Epidermal melanocyte (primary cell): ENCODE data around the gene RGS12.

Experiments
- DNase-seq: peaks from one replicate; pipeline ENCODE4 v3.0.0; 2011; ENCODE audit warnings: low spot score; ENCODE audit not compliant: insufficient read length

Gene RGS12

GRCh38 chr4:3252831-3253641 is 39.8 kb upstream of the RGS12 start:
- no peak for DNase-seq

DNA sequence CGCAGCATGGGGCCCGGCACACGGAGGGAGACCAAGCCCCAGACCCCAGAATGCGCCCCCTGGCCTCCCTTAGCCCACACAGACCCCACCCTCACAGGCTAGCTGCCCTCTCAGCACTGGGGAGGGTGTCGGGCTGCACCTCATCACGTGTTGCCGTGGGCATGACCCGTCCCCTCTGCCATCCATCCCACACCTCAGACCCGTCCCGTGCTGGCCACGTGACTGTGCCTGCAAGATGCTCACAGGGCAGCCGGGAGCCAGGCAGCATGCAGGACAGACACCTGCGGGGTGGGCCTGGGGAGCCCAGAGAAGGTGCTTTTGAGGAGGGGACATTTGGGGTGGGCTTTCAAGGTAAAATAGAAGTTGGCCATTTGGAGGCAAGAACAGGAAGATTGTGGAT is 39.0 kb upstream of the RGS12 start:
- DNase-seq, result no peak

- no peak for DNase-seq
These were observed 38.3 kb upstream of the RGS12 start for GRCh38 chr4:3254302-3255131.

DNA sequence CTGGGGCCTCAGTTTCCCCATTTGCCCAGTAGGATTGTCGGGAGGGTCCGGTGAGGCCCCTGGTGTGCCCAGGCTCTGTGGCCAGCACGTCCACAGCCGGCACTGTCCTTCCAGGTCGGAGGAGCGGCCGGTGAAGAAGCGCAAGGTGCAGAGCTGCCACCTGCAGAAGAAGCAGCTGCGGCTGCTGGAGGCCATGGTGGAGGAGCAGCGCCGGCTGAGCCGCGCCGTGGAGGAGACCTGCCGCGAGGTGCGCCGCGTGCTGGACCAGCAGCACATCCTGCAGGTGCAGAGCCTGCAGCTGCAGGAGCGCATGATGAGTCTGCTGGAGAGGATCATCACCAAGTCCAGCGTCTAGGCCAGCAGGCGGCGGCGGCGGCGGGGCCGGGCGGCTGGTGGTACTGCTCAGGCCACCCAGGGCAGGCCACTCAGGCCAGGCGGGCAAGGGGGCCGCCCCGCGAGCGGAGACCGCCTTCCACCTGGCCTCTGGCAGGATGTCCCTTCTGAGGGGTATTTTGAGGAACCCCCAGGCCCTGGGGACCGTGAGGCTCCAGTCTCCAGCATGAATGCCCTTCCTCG is 37.1 kb upstream of the RGS12 start:
- DNase-seq, result no peak

DNA sequence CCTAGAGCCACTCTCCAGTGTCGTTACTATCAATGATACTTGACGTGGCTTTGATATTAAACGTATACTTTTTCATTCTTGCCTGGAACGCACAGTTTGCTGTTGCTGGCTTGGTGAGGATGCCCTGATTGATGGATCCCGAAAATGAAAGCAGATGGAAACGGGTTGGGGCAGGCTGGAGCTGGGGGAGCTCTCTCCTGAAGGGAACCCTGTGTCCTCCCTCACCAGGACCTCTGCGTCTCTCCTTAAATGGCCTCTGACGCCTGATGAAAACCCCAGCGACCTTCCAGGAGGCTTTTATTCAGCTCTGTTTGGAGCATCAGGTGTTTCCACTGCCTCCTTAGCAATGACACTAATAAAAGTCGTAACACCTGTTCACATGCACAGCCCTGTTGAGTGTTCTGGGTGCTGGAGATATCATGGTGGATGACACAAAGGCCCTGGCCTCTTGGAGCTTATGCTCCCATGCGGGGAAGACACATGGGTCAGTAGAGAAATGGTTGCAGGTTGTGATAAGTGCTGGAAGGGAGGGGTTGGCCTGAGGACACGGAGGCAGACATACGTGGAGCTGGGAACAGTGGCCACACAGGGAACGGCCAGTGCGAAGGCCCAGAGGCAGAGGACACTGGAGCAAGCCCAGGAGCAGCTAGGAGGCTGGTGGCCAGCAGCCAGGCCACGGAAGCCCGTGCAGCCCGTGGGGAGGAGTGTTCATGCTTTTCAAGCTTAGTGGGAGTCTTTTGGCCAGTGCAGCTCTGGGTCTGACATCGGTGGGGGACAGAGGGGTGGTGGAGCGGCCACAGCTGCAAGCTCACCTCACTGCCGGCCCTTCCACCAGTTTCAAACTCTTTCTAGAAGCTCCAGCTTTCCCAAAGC is 36.4 kb upstream of the RGS12 start:
- no peak for DNase-seq

DNA sequence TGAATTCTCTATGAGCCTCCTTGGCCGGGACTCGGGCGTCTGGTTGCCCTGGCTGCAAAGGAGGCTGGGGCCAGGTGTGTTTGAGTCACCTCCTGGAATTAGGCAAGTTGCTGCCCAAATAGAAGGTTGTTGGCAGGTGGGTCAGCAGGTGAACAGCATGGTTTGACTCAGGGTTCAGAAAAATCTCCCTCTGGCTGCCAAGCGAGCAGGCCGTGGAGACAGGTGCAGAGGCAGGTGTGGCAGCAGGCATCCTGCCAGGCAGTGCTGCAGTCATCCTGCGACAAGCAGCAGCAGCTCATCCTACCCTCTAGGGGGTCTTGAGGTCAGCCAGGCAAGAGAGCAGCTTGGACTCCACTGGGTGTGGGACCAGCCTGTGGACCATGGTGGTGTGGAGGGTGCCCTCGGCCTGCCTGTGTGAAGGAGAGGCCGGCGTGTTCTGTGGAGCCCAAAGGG is 35.7 kb upstream of the RGS12 start:
- no peak for DNase-seq

DNA sequence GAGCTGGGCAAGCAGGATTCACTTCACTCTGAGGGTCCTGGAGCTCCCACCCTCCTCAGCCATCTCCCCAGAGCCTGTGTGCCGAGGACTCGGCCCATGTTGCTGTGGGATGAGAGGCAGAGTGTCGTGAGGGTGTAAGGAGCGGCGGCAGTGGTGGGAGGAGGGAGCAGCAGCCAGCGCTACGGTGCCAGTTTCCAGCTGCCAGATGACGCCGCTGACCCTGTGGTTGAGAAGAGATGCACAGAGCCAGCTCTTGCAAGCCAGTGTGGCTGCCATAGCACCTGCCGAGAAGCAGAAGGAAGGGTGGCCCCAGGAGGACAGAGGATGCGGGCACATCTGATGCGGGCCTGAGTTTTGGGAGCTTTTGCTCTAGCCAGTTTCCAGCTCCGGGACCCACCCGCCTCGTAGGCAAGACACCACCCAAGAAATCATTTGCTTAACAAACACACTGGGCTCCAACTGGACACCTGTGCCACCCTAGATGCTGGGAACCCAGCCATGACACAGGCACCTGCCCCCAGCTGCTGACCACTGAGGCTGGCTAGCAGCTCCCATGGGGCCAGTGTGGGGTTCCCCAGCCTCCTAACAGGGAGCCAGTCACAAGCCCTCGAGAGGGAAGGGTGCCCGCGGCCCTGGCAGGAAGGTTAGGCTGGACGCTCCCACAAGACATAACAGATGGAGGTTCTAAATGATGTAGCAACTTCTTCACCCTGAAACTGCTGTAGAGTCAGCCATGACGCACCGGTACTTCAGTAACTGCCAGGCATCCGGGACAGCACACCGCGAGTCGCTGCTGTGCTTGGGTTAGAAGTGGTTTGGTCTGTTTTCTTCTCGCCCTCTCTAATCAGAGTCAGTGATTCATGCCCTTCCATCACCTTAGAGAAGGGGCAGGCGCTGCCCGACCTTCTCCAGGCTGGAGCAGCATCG is 35.0 kb upstream of the RGS12 start:
- DNase-seq, result no peak

DNA sequence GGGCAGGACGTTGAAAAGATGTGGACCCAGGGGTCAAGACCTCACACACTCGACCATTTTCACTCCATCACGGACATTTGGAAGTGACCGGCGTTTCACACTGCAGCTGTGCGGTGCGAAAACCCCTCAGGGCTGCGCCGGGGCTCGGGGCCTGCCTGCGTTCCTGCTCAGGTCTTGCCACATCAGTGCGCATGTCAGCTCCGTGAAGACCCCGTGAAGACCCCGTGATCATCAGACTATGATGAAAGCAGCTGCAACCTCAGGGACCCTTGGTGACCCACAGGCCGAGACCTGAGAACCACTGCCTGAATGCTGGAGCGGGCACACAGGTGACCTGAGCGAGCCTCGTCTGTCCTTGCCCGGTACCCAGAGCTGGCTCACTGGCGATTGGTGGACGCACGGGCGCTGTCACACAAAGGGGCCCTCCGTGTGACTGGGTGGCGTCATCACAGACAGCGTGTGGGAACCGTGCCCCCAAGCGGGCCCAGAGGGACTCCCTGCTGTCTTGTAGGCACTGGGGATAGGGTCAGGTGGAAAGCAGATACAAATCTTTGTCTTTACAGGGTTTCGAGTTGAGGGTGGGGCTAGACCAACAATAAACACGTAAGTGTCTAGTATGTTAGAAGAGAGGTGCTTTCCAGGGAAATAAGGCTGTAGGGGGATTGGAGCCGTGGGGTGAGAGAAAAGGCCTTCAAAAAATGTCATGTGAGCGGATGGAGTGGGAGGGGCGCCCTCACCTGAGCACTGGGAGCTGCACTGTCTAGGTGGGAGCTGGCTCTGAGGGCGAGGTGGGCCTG is 31.2 kb upstream of the RGS12 start:
- no peak for DNase-seq

GRCh38 chr4:3262208-3263052 is 30.4 kb upstream of the RGS12 start:
- DNase-seq, result no peak

- DNase-seq, result no peak
These were observed 29.6 kb upstream of the RGS12 start for GRCh38 chr4:3263053-3263875.

DNA sequence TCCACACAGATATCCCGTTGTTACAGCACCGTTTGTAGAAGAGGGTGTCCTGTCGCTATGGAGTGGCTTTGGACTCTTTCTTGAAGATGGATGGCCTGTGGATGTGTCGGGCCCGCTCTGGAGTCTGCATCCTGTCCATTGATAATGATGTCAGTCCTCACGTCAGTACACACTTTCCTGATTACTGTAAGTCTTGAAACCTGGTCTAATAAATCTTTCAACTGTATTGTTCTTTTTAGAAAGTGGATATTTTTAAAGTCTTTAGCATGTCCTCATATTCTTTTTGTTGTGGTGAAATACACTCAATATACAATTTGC is 29.0 kb upstream of the RGS12 start:
- DNase-seq, result no peak

GRCh38 chr4:3266076-3266475 is 26.7 kb upstream of the RGS12 start:
- DNase-seq, result no peak

DNA sequence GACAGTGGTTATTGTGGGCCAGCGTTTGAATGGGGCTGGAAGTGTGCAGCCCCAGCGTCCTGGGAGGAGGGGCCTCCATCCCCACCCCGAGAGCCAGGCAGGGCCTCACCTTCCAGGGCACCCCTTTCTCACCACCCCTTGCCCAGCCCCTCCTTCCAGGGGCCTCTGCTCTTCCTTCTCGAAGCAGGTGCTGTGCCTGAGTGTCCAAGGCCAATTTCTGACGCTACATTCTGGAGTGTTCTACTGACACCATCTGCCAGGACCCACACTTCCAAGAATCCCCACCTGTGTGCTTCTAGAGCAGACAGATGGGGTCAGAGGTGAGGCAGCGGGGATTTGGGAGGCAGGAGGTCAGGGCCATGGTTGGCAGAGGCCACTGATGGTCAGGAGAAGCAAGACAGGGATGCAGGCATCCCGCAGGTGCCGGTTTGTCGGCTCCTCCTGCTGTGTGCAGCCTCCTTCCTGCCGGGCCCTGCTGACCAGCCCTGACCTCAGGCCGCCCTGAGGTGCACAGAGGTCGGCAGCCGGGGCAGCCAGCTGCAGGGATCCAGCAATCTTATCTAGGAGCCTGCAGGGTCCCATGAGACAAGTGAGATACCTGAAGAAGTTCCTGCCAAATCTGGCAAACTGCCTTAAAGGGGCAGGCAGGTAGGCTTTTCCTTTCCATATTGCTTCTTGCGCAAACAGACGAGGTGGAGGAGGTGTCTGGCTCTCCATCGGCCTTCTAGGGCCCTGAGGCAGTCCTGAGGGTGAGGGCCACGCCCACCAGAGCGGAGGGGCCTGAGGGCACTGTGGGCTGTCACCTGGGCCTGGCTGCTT is 25.0 kb upstream of the RGS12 start:
- DNase-seq, result no peak

- no peak for DNase-seq
These were observed 24.3 kb upstream of the RGS12 start for GRCh38 chr4:3268395-3269104.

DNA sequence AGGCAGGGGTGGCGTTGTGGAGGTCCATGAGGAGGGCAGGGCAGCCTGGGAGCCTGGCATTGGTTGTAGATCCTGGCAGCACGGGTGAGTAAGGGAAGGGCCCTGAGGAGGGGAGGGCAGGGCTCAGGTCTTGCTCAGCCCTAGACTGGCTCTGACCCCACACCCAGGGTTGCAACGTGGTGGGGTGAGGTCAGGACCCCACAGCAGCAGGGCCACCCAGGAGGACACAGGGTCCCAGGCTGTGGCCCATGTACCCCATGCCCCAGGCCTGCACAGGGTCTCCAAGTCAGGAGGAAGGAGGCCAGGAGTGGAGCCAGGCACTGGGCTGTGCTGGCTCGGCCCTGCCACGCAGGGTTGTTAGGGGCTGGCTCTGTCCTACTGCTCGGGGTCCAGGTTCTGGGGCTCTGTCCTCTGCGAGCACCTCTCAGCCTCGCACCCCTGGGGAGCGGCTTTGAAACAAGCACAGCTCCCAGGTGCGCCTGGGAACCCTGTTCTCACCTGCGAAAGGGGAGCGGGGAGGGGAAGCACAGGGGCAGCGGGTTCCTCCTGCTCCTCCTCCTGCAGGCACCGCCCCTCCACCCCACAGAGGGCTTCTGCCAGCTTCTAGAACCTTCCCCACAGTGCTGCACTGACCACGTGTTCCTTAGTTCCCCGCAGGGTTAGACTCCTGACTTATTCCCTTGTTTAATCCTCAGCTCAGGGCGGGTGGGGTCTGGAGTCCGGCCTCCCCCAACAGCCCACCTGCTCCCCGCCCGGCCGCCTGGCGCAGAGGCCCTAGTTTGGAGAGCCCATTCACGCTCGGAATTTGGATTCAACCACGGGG is 23.5 kb upstream of the RGS12 start:
- DNase-seq, result no peak
